ENCODE measurements around the gene CDH26.

DNA sequence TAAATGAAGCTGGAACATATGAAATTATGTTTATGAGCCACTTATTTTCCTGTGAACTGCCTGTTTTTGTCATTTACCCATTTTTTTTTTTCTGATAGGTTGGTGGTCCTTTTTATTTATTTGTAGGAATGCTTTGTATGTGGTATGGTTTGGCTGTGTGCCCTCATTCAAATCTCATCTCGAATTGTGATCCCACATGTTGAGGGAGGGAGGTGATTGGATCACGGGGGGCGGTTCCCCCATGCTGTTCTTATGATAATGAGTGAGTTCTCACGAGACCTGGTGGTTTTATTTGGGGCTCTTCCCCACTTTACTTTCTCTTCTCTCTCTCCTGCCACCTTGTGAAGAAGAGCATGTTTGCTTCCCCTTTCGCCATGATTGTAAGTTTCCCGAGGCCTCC is 77.3 kb downstream of the CDH26 start:
- no peak for TF ChIP-seq POLR2A (IDR thresholded peaks at IDR 0.05; ENCODE audit: low read depth, low read length)
- TF ChIP-seq SPI1 (IDR thresholded peaks at IDR 0.05; ENCODE audit: low read depth, low read length) = no peak
- TF ChIP-seq PAX5 (IDR thresholded peaks at IDR 0.05; ENCODE audit: insufficient read depth, low read length, severe bottlenecking) = no peak
- TF ChIP-seq POLR2AphosphoS5 (IDR thresholded peaks at IDR 0.05; ENCODE audit: low read depth, low read length) = no peak

All from GM12891 (cell line).